HG03159 (cell line): ENCODE results near the gene OPA1.

Experiments used
- ATAC-seq: cut with Tn5 transposase; IDR thresholded peaks from one replicate; pipeline ENCODE4 v1.9.1; 2021; ENCODE audit warnings: mild to moderate bottlenecking, moderate library complexity; ENCODE audit not compliant: unreplicated experiment

The OPA1 gene

GRCh38 chr3:193704431-193704830 lies 111.4 kb downstream of the OPA1 start:
- ATAC-seq = no peak

- no peak for ATAC-seq
These were observed 115.3 kb downstream of the OPA1 start for GRCh38 chr3:193708270-193708669.

DNA sequence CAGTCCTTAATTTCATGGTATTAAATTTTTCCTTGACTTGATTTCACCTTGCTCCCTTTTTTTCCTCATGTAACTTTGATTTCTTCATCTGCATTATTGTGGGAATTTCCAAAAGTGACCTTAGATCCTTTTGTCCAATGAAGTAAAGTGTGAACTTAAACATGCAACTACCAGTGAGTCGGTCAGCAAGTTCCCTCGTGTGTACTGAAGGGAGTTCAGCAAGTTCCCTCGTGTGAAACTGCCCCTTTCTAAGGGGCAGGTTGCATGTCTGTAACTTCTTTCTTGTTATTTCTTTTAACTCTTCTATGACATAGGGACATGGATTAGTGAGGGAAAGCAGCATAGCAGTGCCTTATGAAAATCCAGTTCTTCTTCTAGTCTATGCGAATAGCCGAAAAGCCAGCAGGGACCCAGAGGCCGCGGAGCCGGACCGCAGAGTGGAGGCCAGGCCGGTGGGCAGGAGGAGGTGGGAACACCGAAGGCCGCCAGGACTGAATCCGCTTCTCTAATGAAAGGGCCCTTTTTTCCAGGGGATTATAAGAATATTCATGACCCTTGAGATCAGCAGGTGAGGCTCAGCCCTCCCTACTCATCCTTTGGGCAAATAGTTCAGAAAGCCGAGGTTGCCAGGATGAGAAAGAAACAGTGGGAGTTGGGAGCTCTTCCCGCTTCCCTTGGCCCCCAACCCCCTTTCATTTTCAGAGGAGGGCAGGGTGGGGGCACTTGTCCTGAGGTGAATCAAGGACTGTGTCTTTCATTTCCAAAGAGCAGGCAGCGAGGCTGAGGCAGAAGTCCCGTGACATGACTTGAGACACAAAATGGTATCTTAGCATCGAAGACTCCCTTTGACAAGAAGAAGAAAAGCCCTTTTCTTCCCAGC lies 117.5 kb downstream of the OPA1 start:
- no peak for ATAC-seq

GRCh38 chr3:193711166-193711485 lies 118.1 kb downstream of the OPA1 start:
- no peak for ATAC-seq

GRCh38 chr3:193711523-193711963 lies 118.5 kb downstream of the OPA1 start:
- ATAC-seq = no peak

DNA sequence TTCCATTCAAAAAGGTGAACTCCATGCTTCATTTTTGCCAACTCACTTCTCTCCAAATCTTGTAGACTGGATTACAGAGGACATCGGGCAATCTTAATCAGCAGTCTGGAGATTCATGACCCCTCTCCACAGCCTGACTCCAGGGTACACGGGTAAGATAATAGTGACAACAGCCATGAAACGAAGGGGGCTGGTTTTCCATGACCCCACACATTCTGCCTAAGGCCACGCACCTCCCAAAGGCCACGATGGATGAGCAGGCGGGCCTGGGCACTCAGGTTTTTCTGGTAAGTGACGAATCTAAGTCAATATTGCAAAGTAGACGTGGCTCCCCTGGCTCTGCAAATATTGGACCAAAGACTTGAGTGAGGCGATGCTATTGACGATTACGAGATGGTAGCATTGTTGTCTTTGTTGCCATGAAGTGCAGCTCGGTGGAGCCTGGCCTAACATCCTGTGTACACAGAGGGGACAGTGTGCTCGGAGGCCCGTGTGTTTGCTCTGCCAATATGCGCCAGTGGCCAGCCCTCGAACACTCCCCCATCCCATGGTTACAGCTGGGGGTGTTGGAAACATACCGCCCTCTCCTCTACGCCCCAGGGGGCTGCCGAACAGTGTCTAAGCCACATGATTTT lies 119.1 kb downstream of the OPA1 start:
- ATAC-seq = no peak

DNA sequence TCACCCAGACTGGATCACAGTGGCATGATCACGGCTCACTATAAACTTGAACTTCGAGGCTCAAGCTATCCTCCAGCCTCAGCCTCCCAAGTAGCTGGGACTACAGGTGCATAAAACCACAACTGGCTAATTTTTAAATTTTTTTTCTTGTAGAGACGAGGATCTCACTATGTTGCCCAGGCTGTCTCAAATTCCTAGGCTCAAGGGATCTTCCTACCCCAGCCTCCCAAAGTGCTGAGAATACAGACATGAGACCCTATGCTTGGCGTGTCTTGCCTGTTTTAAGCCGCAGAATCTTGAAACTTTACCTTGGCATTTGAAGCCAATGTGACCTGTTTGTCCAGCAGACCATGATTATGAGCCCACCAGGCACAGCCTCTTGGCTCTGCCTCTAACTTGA lies 119.9 kb downstream of the OPA1 start:
- ATAC-seq = no peak

DNA sequence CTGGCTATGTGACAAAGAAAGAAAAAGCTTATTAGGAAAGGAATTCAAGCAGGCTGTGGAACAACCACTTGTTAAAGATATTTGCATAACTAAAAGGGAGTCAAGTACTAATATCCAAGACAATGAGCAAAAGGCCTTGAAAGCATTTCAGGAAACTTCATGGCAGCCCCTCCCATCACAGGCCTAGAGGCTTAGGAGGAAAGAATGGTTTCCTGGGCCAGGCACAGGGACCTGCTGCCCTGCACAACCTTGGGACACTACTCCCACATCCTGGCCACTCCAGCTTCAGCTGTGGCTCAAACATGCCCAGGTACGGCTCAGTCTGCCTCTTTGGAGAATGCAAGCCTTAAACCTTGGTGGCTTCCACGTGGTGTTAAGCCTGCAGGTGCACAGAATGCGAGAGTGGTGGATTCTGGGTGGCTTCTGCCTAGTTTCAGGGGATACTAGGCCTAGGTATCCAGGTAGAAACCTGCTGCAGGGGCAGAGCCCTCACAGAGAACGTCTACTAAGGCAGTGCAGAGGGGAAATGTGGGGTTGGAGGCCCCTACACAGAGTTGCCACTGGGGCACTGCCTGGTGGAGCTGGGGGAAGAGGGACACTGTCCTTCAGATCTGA lies 121.6 kb downstream of the OPA1 start:
- ATAC-seq = no peak

DNA sequence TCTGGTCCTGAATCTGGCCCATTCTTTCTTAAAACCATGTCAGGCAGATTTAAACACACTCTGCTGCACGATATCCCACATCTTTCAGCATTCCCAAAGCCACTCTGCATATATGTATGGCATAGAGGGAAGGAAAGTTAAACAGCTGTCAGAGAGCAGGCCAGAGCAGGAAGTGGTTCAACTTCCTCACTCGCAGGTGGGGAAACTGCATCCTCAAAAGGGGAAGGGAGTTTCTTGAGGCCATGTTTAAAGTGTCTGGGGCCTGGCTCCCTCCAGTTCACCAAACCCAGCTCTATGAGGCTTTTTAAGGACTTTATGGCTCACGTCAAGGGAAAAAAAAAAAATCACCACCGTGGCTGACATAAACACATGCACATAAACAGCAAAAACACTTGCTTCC lies 123.1 kb downstream of the OPA1 start:
- ATAC-seq = no peak

- ATAC-seq = no peak
These were observed 126.7 kb downstream of the OPA1 start for GRCh38 chr3:193719735-193720134.

GRCh38 chr3:193720169-193720568 lies 127.2 kb downstream of the OPA1 start:
- ATAC-seq = no peak

DNA sequence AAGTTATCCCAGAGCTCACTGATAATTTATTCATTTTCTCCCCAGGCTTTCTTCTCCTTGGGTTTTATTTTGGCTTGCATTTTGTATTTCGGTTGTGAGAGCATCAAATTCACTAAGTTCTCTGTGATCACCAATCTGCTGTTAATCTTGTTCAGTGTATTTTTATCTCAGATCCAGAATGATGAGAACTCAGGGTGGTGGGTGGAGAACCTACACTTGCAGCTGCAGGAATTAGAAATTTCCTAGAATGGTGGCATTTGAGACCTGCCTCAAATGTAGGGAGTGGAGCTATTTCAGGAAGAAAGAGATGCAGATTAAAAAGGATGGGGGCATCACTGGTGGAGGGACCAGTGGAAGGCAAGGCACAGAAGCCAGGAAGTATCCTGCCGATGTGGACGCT lies 129.6 kb downstream of the OPA1 start:
- no peak for ATAC-seq

- no peak for ATAC-seq
These were observed 134.1 kb downstream of the OPA1 start for GRCh38 chr3:193727089-193727488.

DNA sequence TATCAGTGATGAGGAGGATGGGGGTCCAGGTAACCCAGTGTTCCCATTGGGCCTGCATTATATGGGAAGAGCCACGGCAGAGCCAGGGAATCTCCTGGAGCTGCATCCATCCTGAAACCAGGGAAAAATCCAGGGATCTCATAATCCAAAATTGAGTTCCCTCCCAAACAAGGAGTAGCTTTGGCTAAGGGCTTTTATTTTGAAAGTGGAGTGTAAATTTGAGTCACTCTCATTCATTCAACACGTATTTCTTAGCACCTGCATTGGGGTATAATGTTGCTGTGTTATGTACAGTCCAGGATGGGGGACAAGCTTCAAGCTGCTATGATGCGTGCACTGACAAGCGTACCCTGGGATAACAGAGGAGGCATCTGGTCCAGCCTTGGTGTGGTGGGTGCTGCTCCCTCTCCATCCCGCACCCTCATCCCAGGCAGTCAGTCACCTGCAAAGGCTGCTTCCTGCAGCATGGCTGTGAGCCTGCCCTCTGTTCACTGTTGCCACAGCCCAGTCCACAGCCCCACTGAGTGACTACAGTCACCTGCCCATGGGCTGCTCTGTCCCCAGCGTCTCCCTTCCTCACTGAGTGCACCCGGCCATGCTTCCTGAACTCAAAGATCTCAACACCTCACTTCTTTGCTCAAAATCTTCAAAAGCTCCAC lies 135.6 kb downstream of the OPA1 start:
- no peak for ATAC-seq

- no peak for ATAC-seq
These were observed 136.1 kb downstream of the OPA1 start for GRCh38 chr3:193729088-193729465.

DNA sequence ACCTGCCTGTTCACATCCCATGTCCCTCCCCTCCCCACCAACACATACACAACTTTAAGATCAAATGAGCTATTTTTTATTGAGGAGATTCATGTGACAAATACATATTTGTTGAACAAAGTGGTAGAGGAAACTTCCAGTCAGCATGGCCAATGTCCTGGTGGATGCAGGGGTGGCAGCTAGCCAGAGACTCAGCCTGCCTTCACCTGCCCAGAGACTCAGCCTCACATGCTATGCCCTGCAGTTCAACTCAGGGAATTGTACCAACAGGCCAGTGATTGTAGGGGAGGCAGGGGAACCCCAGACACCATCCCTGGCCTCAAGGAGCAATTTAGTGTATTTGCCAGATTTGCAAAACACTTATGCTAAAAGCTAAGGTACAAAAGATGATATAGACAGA lies 136.6 kb downstream of the OPA1 start:
- no peak for ATAC-seq

DNA sequence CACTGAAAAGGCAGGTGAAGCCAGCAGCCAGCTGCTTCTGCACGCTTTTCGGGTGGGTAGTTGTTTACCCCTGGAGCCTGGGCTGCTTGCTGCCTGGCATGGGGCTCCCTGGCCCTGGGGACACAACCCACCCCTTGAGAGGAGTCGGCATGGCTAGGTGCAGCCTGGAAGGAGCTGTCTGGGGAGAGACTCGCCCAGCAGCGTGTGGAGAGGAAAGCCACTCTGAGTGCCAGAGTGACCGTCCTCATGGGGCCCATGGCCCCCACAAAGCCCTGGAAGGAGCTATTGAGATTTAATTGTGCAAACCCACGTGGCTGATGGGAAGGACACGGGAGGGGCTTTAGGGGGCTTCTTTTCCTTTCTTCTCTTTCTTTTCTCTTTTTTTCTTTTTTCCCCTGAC lies 137.5 kb downstream of the OPA1 start:
- ATAC-seq = no peak

DNA sequence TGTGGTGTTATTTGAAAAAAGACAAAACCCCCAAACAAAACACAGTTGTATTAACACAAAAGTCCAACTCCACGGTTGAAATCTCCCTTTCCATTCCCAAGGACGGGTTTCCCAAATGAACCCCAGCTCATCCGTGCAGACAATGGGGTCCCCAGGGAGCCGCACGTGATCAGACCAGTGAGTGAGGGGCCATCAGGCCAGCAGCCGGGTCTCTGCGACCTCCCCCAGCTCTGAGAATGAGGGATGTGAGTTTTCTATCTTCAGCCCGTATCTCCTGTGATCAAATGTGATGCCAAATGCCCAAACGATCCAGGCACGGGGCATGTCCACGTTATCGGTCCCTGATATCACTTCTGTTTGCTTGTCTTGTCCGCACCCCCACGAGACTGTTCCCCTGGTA lies 138.0 kb downstream of the OPA1 start:
- no peak for ATAC-seq

GRCh38 chr3:193731656-193732055 lies 138.6 kb downstream of the OPA1 start:
- no peak for ATAC-seq

DNA sequence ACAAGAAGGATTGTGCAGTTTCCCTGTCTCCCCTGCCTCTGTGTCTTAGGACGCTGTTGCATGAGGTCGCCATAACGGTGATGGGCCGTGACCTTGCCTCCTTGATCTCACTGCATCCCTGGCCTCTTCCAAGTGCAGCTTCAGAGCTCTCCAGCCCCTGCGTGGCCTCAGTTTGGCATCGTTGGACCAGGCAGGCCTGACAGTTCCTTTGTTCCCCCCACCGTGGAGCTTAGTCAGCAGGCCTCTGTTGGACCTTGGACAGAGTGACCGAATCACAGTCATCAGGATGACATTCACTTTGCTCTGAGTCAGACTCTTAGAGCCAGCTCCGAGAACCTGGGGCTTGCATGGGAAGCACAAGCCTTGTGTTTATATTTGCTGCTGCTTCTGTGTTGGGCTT lies 139.4 kb downstream of the OPA1 start:
- no peak for ATAC-seq

DNA sequence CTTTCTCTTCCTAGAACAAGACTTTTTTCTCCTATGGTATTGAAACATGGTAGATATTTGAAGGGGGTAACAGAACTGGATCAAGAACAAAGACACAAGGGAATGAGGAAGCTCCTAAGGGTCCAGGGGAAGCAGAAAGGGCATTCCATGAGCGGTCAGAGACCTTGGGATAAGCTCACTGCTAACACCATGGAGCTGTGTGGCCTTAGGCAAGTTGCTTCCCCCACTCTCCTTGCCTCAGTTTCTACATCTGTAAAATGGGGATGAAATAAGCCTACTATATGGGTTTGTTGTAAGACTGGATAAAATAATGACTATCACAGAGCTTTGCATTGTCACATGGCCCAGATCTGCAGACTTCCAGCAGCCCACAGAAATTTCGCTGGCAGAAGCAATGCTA lies 139.8 kb downstream of the OPA1 start:
- no peak for ATAC-seq
